Heart left ventricle (tissue), 13 donors: ENCODE data around the gene SSH2.

Experiments
- CTCF ChIP-seq, 12 donors: fragments of 200-600 bp; sonication (generic) in 4 of 12; IDR thresholded peaks; one replicate each; pipeline versions ENCODE4 v1.5.0 to v1.8.0; 2018 to 2022; ENCODE audit warnings: antibody characterized with exemption in 12 of 12, mild to moderate bottlenecking in 5 of 12
- POLR2A ChIP-seq, 2 donors: fragments of 450-650 bp; IDR thresholded peaks; one replicate each; pipeline ENCODE4 v1.6.1; 2017; ENCODE audit warnings: antibody characterized with exemption in 2 of 2, mild to moderate bottlenecking in 2 of 2, moderate library complexity in 2 of 2
- donor health status: ischemic (EF 13 %, LVEDD 7.1; RV severe dilation, severe dysfunction).
- donor health status: DM: no; HTN: yes; CAD: no.
- donor health status: DM: no; HTN: no; CAD: no.
- donor health status: ischemic (EF 25% LVEDD 6.9; RV normal size, moderate dysfunction).
- donor health status: ischemic (EF 25% LVEDD 5.7; RV mildly dilated, moderate dysfunction).
- donor health status: ischemic (EF 35%, LVEDD 5.7; RV mildly dilated, moderate dysfunction).
- donor health status: nonischemic (EF 11% LVEDD 7.7; RV severe dilation, severe dysfunction).
- donor health status: DM: yes; HTN: yes; CAD: no.
- donor health status: PGD.
- donor health status: ischemic (EF 29% LVEDD 5.4; RV normal size, mild dysfunction).
- donor health status: nonischemic (EF 23%, LVEDD 6.1; RV moderate dilation, normal function).

- TF ChIP-seq CTCF (IDR thresholded peaks at IDR 0.05): no peak
- no peak for TF ChIP-seq POLR2A (IDR thresholded peaks at IDR 0.05)
Measured at GRCh38 chr17:29610395-29610794, 319.6 kb downstream of the SSH2 start.
